Measurements from ENCODE around the gene LRRC56. TPM values are rescaled to one million over a fixed set of nuclear protein-coding genes. Genes with fewer than 3 reads are reported as not detected.

The LRRC56 gene
- total and polyA plus RNA-seq, 4 donors = 0.08 to 0.46 (median 0.20) TPM

GRCh38 chr11:550021-550745 lies 12.9 kb downstream of the LRRC56 start:
- Histone ChIP-seq H3K9me3 (ENCODE audit: control insufficient read depth in 4 of 4, low read length in 3 of 4) (no peaks in the 10 kb centered on the region), H3K36me3 (ENCODE audit: control insufficient read depth in 4 of 4, insufficient read depth in 3 of 4, low read depth in 1 of 4, low read length in 3 of 4) (peaks cover 0 to 1% (median 0%) of the 10 kb centered on the region in 4 donors), H3K4me1 (ENCODE audit: control insufficient read depth in 4 of 4, insufficient read depth in 4 of 4, low read length in 3 of 4) (peaks cover 6 to 19% (median 10%) of the 10 kb centered on the region in 4 donors), H3K27me3 (ENCODE audit: control insufficient read depth in 4 of 4, insufficient read depth in 4 of 4, low read length in 3 of 4) (no peaks in the 10 kb centered on the region), H3K4me3 (ENCODE audit: low read depth in 1 of 3, low read length in 3 of 3) (no peak overlapping the region), H3K9ac (ENCODE audit: low read depth in 1 of 2, low read length in 2 of 2) (no peak overlapping the region), H3K27ac (ENCODE audit: low read depth in 1 of 2, low read length in 2 of 2) (no peak overlapping the region)
- no peak for DNase-seq (ENCODE audit: low spot score)
- WGBS = 94% methylated on average over 25 of the region's 25 CpGs
- TF ChIP-seq ZBTB33 (IDR thresholded peaks at IDR 0.05) (no peak), SP1 (IDR thresholded peaks at IDR 0.05) (no peak), HNF4A (conservative IDR thresholded peaks at IDR 0.05) (no peak), ATF3 (IDR thresholded peaks at IDR 0.05) (no peak), TAF1 (conservative IDR thresholded peaks at IDR 0.05) (no peak), REST (IDR thresholded peaks at IDR 0.05) (no peak), YY1 (IDR thresholded peaks at IDR 0.05) (no peak), NR2F2 (IDR thresholded peaks at IDR 0.05) (no peak)

GRCh38 chr11:550746-551085 lies 13.4 kb downstream of the LRRC56 start:
- Histone ChIP-seq H3K27ac (ENCODE audit: low read depth in 1 of 2, low read length in 2 of 2) (no peak overlapping the region), H3K9ac (ENCODE audit: low read depth in 1 of 2, low read length in 2 of 2) (no peak overlapping the region), H3K4me1 (ENCODE audit: control insufficient read depth in 4 of 4, insufficient read depth in 4 of 4, low read length in 3 of 4) (peaks cover 6 to 21% (median 10%) of the 10 kb centered on the region in 4 donors), H3K27me3 (ENCODE audit: control insufficient read depth in 4 of 4, insufficient read depth in 4 of 4, low read length in 3 of 4) (no peaks in the 10 kb centered on the region), H3K4me3 (ENCODE audit: low read depth in 1 of 3, low read length in 3 of 3) (no peak overlapping the region), H3K9me3 (ENCODE audit: control insufficient read depth in 4 of 4, low read length in 3 of 4) (no peaks in the 10 kb centered on the region), H3K36me3 (ENCODE audit: control insufficient read depth in 4 of 4, insufficient read depth in 3 of 4, low read depth in 1 of 4, low read length in 3 of 4) (peaks cover 0 to 1% (median 0%) of the 10 kb centered on the region in 4 donors)
- 83% methylated on average over 5 of the region's 5 CpGs for WGBS
- no peak for DNase-seq (ENCODE audit: low spot score)
- TF ChIP-seq RXRA (IDR thresholded peaks at IDR 0.05) (no peak), ATF3 (IDR thresholded peaks at IDR 0.05) (no peak), GABPA (IDR thresholded peaks at IDR 0.05 in 1 of 2, conservative IDR thresholded peaks at IDR 0.05 in 1 of 2) (no peak), YY1 (IDR thresholded peaks at IDR 0.05) (no peak)

GRCh38 chr11:551131-551530 lies 13.8 kb downstream of the LRRC56 start:
- Histone ChIP-seq H3K9me3 (ENCODE audit: control insufficient read depth in 4 of 4, low read length in 3 of 4) (no peaks in the 10 kb centered on the region), H3K27ac (ENCODE audit: low read depth in 1 of 2, low read length in 2 of 2) (no peak overlapping the region), H3K9ac (ENCODE audit: low read depth in 1 of 2, low read length in 2 of 2) (no peak overlapping the region), H3K36me3 (ENCODE audit: control insufficient read depth in 4 of 4, insufficient read depth in 3 of 4, low read depth in 1 of 4, low read length in 3 of 4) (peaks cover 0 to 1% (median 0%) of the 10 kb centered on the region in 4 donors), H3K4me1 (ENCODE audit: control insufficient read depth in 4 of 4, insufficient read depth in 4 of 4, low read length in 3 of 4) (peaks cover 6 to 21% (median 10%) of the 10 kb centered on the region in 4 donors), H3K27me3 (ENCODE audit: control insufficient read depth in 4 of 4, insufficient read depth in 4 of 4, low read length in 3 of 4) (no peaks in the 10 kb centered on the region), H3K4me3 (ENCODE audit: low read depth in 1 of 3, low read length in 3 of 3) (no peak overlapping the region)
- WGBS = 87% methylated on average over 16 of the region's 16 CpGs
- DNase-seq (ENCODE audit: low spot score) = no peak
- TF ChIP-seq YY1 (IDR thresholded peaks at IDR 0.05) (no peak), HNF4A (conservative IDR thresholded peaks at IDR 0.05) (no peak), RXRA (IDR thresholded peaks at IDR 0.05) (no peak), ATF3 (IDR thresholded peaks at IDR 0.05) (no peak), NR2F2 (IDR thresholded peaks at IDR 0.05) (no peak), SP1 (IDR thresholded peaks at IDR 0.05) (no peak), REST (IDR thresholded peaks at IDR 0.05) (no peak), ZBTB33 (IDR thresholded peaks at IDR 0.05) (no peak), GABPA (IDR thresholded peaks at IDR 0.05 in 1 of 2, conservative IDR thresholded peaks at IDR 0.05 in 1 of 2) (no peak), EGR1 (IDR thresholded peaks at IDR 0.05; ENCODE audit: low read depth in 2 of 2) (no peak)

Measured in liver (tissue), 9 donors.